PC-9 (cell line): ENCODE results near the gene GARNL3.

ENCODE experiments used
- CTCF ChIP-seq: fragments of 200-600 bp; sonication (generic); conservative IDR thresholded peaks from 2 replicates; pipeline ENCODE4 v1.6.1; 2017; ENCODE audit warnings: mixed run types, antibody characterized with exemption, mild to moderate bottlenecking, moderate library complexity
- EZH2 ChIP-seq: fragments of 200-600 bp; sonication (generic); IDR thresholded peaks from 2 replicates; pipeline ENCODE4 v1.8.0; 2017; ENCODE audit warnings: antibody characterized with exemption, low read depth

- no peak for TF ChIP-seq CTCF
- no peak for TF ChIP-seq EZH2
Observed at GRCh38 chr9:127313042-127313560, 48.5 kb downstream of the GARNL3 start.
